Heart right ventricle (tissue), 16 donors: Measurements from ENCODE around the gene ZMYM3. TPM values are rescaled to one million over a fixed set of nuclear protein-coding genes. Genes with fewer than 3 reads are reported as not detected.

Source experiments
- ATAC-seq, 8 donors: fragments of 200-7000 bp; cut with Tn5 transposase; one replicate each; pipeline ENCODE4 v1.9.1; 2020; ENCODE audit warnings: mild to moderate bottlenecking in 8 of 8, moderate library complexity in 8 of 8, moderate number of reproducible peaks in 1 of 8
- DNase-seq, 2 donors: peaks; one replicate each; pipeline ENCODE4 v3.0.0-alpha.2; 2020
- H3K27ac ChIP-seq, 10 donors: fragments of 200-600 bp; sonication (generic) in 2 of 10; one replicate each; pipeline versions ENCODE4 v1.5.0 to v1.8.0; 2020 to 2022; ENCODE audit warnings: mild to moderate bottlenecking in 3 of 10
- H3K27me3 ChIP-seq, 7 donors: fragments of 200-600 bp; one replicate each; pipeline ENCODE4 v1.8.0; 2021 to 2022; ENCODE audit warnings: mild to moderate bottlenecking in 2 of 7
- H3K36me3 ChIP-seq, 9 donors: fragments of 200-600 bp; sonication (generic) in 1 of 9; one replicate each; pipeline versions ENCODE4 v1.5.0 to v1.8.0; 2020 to 2022; ENCODE audit warnings: mild to moderate bottlenecking in 2 of 9
- H3K4me1 ChIP-seq, 9 donors: fragments of 200-600 bp; sonication (generic) in 1 of 9; one replicate each; pipeline versions ENCODE4 v1.5.0 to v1.8.0; 2020 to 2022; ENCODE audit warnings: mild to moderate bottlenecking in 4 of 9
- H3K4me3 ChIP-seq, 10 donors: fragments of 200-600 bp; sonication (generic) in 2 of 10; one replicate each; pipeline versions ENCODE4 v1.5.0 to v1.8.0; 2020 to 2022; ENCODE audit warnings: mild to moderate bottlenecking in 7 of 10, moderate library complexity in 2 of 10
- H3K9me3 ChIP-seq, 11 donors: fragments of 200-600 bp in 10 of 11; sonication (generic) in 2 of 11; one replicate each; pipeline versions ENCODE4 v1.5.0 to v1.8.0; 2013 to 2022; ENCODE audit warnings: mild to moderate bottlenecking in 2 of 11, control low read depth in 1 of 11, moderate library complexity in 1 of 11
- WGBS, 2 donors: extraction: QIAGEN DNeasy Blood & Tissue Kit; methylation state at CpG; one replicate each; pipeline ENCODE4 v1.1.7; 2013; ENCODE audit warnings: inconsistent platforms in 1 of 2; 5-methylcytosine and 5-hydroxymethylcytosine counted together
- intact Hi-C, 10 donors: fragments of 100-400 bp; cut with DNase I; formaldehyde crosslinking; loops; one replicate each; pipeline versions ENCODE4 v1.11.1 to v1.14.2; 2022
- polyA plus RNA-seq, 2 donors: library from polyadenylated mRNA; stranded (reverse); fragments of 200-250 nt; gene quantifications; one replicate each; pipeline ENCODE4 v1.2.3, GENCODE V29; 2013
- total RNA-seq, 10 donors: library from RNA; stranded (reverse); fragmentation: NEBNext Ultra II Directional in 3 of 10; extraction: Animal tissue kit (Norgen Biotek cat#: 25700) in 3 of 10; gene quantifications; one replicate each; pipeline versions ENCODE4 v1.2.1 to v1.2.4, GENCODE V29; 2021 to 2023
- TF ChIP-seq, protein P1 (sequence below), 9 donors: fragments of 200-600 bp; sonication (generic) in 2 of 9; IDR thresholded peaks; one replicate each; pipeline versions ENCODE4 v1.5.0 to v1.8.0; 2021 to 2022; ENCODE audit warnings: antibody characterized with exemption in 9 of 9, mild to moderate bottlenecking in 5 of 9, moderate library complexity in 1 of 9
- donor health status: Arrhythmogenic right ventricular cardiomyopathy.
- donor health status: ischemic (EF 13 %, LVEDD 7.1; RV severe dilation, severe dysfunction).
- donor health status: healthy with polysubstance abuse.
- donor health status: DM: no; HTN: yes; CAD: no.
- donor health status: DM: no; HTN: no; CAD: no.
- donor health status: ischemic (EF 25% LVEDD 6.9; RV normal size, moderate dysfunction).
- donor health status: ischemic (EF 25% LVEDD 5.7; RV mildly dilated, moderate dysfunction).
- donor health status: healthy.
- donor health status: DM: yes; HTN: yes; CAD: no.
- donor health status: Ischemic cardiomyopathy.
- donor health status: ischemic (EF 35%, LVEDD 5.7; RV mildly dilated, moderate dysfunction).
- donor health status: nonischemic (EF 11% LVEDD 7.7; RV severe dilation, severe dysfunction).
- donor health status: DM: yes; HTN: yes; CAD: no.
- donor health status: PGD.
- donor health status: ischemic (EF 29% LVEDD 5.4; RV normal size, mild dysfunction).
- donor health status: nonischemic (EF 23%, LVEDD 6.1; RV moderate dilation, normal function).

Gene ZMYM3
- total and polyA plus RNA-seq, 12 donors = 4.4 to 18.7 (median 15.8) TPM

DNA sequence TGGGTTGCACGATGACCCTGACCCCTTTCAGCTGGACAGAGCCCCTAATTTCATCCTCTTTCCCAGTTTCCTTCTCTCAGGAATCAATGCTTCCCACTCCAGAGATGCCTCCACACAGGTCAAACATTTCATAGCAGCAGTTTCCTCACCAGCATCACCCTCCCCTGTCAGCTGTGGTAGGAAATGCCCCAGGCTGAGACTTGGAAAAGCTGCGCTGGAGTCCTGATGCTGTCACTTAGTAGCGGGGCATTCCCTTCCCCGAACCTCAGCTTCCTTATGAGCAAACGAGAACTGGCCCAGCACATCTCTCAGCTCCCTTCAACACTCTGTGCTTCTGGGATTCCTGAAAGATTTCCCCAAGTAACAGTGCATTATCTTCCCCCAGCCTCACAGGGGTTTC is 28.3 kb downstream of the ZMYM3 start:
- no peaks in the 10 kb centered on the region for H3K4me1 ChIP-seq
- H3K4me3 ChIP-seq = no peak overlapping the region
- no peaks in the 10 kb centered on the region for H3K36me3 ChIP-seq
- 36 to 40% methylated on average over 5 of the region's 5 CpGs for WGBS, 2 donors
- ATAC-seq (no peak), DNase-seq (no peak)
- intact Hi-C loops = no loop called here
- H3K27me3 ChIP-seq = peaks cover 0 to 24% (median 0%) of the 10 kb centered on the region in 7 donors
- H3K9me3 ChIP-seq = no peaks in the 10 kb centered on the region
- TF ChIP-seq, protein P1, sequence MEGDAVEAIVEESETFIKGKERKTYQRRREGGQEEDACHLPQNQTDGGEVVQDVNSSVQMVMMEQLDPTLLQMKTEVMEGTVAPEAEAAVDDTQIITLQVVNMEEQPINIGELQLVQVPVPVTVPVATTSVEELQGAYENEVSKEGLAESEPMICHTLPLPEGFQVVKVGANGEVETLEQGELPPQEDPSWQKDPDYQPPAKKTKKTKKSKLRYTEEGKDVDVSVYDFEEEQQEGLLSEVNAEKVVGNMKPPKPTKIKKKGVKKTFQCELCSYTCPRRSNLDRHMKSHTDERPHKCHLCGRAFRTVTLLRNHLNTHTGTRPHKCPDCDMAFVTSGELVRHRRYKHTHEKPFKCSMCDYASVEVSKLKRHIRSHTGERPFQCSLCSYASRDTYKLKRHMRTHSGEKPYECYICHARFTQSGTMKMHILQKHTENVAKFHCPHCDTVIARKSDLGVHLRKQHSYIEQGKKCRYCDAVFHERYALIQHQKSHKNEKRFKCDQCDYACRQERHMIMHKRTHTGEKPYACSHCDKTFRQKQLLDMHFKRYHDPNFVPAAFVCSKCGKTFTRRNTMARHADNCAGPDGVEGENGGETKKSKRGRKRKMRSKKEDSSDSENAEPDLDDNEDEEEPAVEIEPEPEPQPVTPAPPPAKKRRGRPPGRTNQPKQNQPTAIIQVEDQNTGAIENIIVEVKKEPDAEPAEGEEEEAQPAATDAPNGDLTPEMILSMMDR (IDR thresholded peaks at IDR 0.05) = no peak
- no peak overlapping the region for H3K27ac ChIP-seq

DNA sequence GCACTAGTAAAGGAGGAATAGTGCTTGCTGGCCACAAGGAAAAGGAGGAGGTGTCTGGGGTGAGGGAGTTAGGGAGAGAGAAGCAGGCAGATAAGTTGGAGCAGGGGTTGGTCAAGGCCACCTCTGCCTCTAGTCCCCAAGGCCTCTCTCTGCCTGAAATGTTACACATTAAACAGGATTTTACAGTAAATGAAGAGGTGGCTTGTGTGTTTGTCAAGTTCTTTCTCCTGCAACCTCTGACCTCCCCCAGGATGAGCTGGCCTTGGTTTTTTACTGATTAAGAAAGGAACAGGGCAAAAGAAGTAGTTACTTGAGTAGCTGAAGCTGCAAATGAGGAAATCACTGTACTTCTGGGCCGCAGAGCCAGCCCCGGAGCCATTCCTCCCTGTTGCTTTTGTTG is 28.9 kb downstream of the ZMYM3 start:
- no peak for DNase-seq
- 39 to 45% methylated on average over 2 of the region's 2 CpGs for WGBS, 2 donors
- intact Hi-C loops = no loop called here

DNA sequence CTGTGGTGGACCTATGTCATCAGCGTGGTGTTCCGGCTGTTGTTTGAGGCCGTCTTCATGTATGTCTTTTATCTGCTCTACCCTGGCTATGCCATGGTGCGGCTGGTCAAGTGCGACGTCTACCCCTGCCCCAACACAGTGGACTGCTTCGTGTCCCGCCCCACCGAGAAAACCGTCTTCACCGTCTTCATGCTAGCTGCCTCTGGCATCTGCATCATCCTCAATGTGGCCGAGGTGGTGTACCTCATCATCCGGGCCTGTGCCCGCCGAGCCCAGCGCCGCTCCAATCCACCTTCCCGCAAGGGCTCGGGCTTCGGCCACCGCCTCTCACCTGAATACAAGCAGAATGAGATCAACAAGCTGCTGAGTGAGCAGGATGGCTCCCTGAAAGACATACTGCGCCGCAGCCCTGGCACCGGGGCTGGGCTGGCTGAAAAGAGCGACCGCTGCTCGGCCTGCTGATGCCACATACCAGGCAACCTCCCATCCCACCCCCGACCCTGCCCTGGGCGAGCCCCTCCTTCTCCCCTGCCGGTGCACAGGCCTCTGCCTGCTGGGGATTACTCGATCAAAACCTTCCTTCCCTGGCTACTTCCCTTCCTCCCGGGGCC is 29.7 kb downstream of the ZMYM3 start:
- no peaks in the 10 kb centered on the region for H3K36me3 ChIP-seq
- DNase-seq (no peak), ATAC-seq (no peak)
- intact Hi-C loops = no loop called here
- no peak overlapping the region for H3K27ac ChIP-seq
- no peaks in the 10 kb centered on the region for H3K9me3 ChIP-seq
- H3K27me3 ChIP-seq = peaks cover 0 to 24% (median 0%) of the 10 kb centered on the region in 7 donors
- TF ChIP-seq, protein P1 (IDR thresholded peaks at IDR 0.05) = no peak
- H3K4me1 ChIP-seq = no peaks in the 10 kb centered on the region
- WGBS, 2 donors = 86 to 89% methylated on average over 26 to 29 of the region's 32 CpGs
- no peak overlapping the region for H3K4me3 ChIP-seq

More for the DNA sequence above, 28.9 kb downstream of the ZMYM3 start:
- no peaks in the 10 kb centered on the region for H3K9me3 ChIP-seq
- H3K27me3 ChIP-seq = peaks cover 0 to 24% (median 0%) of the 10 kb centered on the region in 7 donors
- no peak overlapping the region for H3K4me3 ChIP-seq
- no peak for ATAC-seq
- TF ChIP-seq, protein P1 (IDR thresholded peaks at IDR 0.05) = no peak
- no peaks in the 10 kb centered on the region for H3K36me3 ChIP-seq
- H3K4me1 ChIP-seq = no peaks in the 10 kb centered on the region
- no peak overlapping the region for H3K27ac ChIP-seq

DNA sequence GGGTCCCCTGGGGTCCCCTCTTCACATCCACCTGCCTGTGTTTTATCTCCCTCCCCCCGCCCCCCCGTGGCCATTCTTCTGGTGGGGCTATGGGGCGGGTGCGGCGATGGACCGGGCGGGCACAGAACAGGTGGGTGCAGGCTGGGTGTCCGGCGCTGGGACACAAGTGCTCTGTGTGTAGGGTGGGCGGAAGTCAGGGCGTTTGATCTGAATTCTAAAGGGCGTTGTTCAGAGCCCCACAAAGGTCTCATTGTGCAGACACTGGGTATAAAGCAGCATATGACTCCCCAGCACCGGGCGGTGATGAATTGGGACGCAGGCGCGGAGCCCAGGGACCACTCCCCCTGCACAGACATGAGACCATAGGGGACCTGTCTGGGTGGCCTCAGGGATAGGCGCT is 31.0 kb downstream of the ZMYM3 start, which contains the start of gene GJB1:
GJB1 (plus strand) TSS at position 296 of the 400 bp plus-strand sequence. CDS start 484 bp downstream, outside the sequence.
- Histone ChIP-seq H3K27me3 (peaks cover 0 to 24% (median 0%) of the 10 kb centered on the region in 7 donors), H3K36me3 (no peaks in the 10 kb centered on the region), H3K4me3 (no peak within 1 kb of the TSS), H3K9me3 (no peaks in the 10 kb centered on the region), H3K4me1 (no peaks in the 10 kb centered on the region), H3K27ac (no peak within 1 kb of the TSS)
- intact Hi-C loops = no loop called here
- TF ChIP-seq, protein P1 (IDR thresholded peaks at IDR 0.05) = no peak
- ATAC-seq (no peak), DNase-seq (no peak)
- 80 to 82% methylated on average over 18 of the region's 18 CpGs for WGBS, 2 donors
